ENCODE results near the gene BRD3OS.
"Not testable (repeated sequence)": the region's sequence is repeated elsewhere in the genome, so short reads cannot be mapped to it uniquely, and the experiment has no call there.

BRD3OS gene, protein sequence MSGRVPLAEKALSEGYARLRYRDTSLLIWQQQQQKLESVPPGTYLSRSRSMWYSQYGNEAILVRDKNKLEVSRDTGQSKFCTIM

DNA sequence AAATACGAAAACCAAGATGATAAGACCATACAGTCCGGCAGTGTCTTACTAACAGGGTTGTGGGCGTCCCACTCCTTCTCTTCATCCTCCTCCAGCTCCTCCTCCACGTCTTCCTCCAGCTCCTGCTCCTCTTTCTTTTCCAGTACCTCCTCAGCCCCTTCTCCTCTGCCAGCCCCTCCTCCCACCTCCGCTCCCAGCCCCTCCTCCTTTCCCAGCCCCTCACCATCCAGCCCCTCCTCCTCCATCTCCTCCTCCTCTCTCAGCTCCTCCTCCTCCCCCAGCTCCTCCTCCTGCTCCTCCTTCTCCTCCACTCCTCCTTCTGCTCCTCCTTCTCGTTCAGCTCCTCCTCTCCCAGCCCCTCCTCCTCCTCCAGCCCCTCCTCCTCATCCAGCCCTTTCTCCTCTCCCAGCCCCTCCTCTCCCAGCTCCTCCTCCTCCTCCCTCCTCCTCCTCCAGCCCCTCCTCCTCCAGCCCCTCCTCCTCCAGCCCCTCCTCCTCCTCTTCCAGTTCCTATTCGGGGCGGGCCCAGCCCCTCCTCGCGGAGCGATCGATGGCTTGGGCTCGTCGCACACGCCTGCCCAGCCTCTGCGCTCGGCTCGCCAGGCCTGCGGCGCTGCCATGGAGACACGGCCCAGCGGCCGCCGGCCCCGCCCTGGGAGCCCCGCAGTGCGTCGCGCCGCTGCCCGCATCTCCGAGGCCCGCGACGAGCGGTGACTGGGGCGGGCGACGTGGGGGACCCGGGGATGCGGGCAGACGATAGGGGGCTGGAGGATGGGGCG, at the start of gene BRD3OS:
BRD3OS (plus strand) TSS at position 654 of the 778 bp plus-strand sequence. CDS start 1,267 bp downstream, outside the sequence.
- DNase-seq = peak; percentile 93

GRCh38 chr9:133975511-133975910, 49.8 kb upstream of the BRD3OS start:
- no peak for DNase-seq

GRCh38 chr9:133976191-133976861, 49.0 kb upstream of the BRD3OS start:
- DNase-seq = no peak

DNA sequence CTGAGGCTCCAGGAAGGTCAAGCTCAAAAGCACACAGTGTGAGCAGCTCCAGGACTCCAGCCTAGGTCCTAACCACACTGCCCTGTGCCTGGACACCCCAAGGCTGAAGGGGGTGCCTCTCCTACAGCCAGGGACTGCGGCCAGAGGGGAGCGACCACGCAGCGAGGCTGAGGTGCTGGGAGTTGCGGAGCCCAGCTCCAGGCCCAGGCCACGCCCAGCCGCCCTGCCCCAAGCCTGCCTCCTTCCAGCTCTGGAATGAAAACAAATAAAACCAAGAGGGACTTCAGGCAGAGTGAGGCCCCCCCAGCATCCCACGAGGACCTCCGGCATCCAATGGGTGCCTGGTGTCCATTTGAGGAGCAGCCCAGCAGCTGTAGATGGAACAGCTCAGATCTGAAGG, 48.4 kb upstream of the BRD3OS start:
- DNase-seq = no peak

GRCh38 chr9:133977421-133978201, 47.7 kb upstream of the BRD3OS start:
- no peak for DNase-seq

- no peak for DNase-seq
Observed at GRCh38 chr9:133978226-133978898, 46.9 kb upstream of the BRD3OS start.

DNA sequence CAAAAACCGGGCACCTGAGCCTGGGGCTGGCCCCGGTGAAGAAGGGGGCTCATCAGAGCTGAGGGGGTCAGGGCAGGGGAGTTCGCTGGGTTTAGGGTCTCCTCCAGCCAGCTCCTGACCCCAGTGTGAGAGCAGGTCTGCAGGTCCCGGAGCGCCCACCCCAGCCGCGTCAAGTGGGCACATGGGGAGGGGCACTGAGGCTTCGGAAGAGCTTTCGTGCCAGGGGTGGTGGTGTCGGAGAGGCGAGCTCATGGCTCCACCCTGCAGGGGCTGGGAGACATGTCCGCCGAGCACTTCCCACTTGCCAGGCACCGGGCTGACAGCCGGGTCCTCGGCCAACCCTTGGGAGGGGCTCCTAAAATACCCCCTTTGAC, 46.4 kb upstream of the BRD3OS start:
- DNase-seq = no peak

- DNase-seq = no peak
Observed at GRCh38 chr9:133979273-133979920, 45.9 kb upstream of the BRD3OS start.

DNA sequence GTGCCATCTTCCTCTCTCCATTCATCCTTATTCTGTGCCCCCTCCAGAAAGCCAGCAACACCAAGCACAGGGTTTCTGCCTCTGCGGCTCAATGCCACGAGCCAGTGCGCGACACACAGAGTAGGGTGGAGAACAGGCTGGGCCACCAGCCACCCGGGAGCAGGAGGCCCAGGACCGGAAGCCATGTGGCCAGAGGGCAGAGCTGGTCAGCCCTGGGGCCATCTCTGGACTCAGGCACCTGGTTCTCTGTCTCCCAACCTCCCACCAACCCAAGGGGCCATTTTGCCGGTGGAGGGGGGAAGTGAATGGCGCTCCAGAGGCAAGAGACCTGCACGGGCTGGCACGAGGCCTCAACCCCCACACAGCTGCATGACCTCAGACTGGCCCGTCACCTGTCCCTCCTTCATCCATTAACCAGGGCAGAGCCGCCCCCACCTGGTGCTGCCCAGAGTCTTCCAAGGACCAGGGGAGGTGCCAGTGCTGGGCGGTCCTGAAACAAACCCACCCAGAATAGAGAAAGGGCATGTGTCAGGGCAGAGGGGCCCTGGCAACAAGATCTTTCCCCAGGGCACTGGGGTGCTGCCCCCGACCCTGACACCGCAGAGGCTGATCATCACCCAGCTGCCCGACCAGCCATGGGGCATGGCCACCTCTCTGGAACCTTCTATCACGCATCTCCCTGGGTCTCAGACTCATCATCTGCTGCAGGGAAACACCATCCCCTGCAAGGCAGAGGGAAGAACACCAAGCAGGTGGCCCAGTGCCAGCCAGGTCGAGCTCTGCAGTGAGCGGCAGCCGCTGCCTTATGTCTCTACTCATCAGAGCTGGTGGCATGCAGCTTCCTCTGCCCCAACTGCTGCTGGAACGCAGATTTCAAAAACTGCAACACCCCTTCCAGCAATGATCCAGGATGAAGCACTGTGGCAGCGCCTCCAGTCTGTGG, 45.1 kb upstream of the BRD3OS start:
- no peak for DNase-seq

- no peak for DNase-seq
Observed at GRCh38 chr9:133980864-133981588, 44.3 kb upstream of the BRD3OS start.

DNA sequence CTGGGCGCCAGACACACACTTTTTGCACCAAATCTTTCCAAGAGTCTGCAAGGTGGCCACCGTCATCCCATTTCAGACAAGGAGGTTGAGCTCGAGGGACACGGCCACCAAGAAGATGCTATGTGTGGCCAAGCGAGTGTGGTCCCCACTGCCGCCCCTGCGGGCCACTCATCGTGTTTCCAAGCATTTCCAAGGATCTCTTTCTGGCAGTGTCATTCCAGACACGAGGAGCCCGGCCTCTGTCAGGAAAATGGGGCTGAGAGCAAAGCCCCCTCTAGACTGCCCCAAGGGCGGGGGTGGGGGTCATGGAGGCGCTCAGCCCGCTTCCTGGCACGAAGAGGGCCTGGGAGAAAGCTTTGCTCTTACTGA, 43.7 kb upstream of the BRD3OS start:
- DNase-seq = no peak

DNA sequence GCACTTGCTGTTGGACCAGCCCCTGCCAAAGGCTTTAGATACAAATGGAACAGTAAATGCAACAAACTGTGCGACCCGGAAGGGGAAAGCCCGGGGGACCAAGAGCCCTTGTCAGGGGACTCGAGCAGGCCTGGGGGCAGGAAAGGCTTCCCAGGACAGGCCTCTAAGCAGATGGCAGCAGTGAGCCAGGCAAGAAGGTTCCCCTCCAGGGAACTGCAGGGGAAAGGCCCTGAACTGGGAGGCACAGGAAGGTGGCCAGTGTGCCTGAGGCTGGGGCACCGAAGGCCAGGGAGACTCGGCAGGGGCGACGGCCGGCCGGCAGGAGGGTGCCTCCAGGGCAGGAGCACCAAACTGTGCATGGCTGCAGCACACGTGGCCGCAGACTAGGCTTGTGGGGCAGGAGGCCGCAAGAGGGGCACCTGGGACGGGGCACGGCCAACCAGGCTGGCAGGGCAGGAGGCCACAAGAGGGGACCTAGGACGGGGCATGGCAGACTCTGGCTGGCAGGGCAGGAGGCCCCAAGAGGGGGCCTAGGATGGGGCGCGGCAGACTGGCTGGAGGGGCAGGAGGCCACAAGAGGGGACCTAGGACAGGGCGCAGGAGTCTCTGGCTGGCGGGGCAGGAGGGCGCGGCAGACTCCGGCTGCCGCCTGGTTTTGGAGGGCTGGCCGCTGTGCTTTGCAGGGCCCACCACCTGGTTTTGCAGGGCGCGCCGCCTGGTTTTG, 43.2 kb upstream of the BRD3OS start:
- no peak for DNase-seq

DNA sequence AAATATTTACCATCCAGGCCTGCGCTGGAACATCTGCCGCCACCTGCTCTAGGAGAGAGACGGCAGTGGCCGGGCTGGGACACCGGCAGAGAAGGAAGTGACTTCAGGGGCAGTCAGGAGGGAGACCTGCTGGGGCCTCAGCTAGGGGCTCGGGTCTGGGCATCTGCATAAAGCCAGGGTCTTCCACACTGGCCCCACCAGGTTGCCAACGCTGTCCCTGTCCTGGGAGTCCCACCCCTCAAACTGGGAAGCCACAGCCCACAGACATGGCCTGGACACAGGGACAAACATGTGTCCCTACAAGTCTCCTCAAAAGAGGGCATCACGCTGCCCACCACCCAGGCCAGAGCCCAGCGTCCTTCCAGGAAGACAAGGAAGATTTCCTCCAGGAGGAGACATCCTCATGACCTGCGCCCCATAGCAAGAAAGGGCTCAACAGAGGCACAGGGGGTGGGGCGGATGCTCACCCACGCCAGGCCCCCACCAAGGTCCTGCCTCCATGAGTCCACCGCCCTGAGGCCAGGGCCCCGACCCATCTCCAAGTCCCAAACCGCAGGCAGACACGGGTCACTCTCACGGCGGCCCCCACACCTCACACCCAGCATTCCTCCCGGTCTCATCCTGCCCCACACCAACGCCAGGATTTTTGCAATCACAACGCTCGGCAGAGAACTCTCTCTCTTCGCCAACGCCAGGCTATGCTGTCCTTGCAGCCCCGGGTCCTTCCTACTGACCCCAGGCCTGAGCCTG, 42.1 kb upstream of the BRD3OS start:
- no peak for DNase-seq

- no peak for DNase-seq
Observed at GRCh38 chr9:133986061-133986460, 39.2 kb upstream of the BRD3OS start.

DNA sequence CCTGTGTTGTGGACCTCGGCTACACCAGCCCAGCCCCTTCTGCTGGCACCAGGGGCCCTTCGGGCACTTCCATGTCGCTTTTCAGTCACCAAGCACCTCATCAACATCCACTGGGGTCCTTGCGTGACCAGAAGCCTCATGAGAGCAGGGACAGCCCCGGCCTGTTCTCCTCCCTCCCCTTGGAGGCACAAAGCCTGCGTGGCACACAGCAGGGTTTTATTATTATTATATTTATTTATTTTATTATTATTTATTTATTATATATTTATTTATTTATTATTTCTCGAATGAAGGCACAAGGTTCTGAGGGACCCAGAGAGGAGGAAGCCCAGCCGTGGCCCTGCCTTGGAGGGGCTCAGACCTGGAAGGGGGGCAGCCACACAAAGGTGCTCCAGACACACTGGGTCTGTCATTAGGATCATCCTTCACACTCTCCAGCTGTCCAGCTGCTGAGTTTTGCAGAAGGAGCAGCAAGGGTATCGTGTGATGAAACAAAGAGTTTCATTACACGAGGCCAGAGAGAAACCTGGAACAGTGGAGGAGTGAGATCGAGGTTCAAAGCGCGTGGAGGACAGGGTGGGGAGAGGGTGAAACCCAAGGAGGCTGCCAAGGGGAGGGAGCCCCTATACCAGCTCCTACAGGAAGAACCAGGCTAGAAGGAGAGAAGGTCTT, 38.4 kb upstream of the BRD3OS start:
- no peak for DNase-seq

- DNase-seq = no peak
Observed at GRCh38 chr9:133987446-133987788, 37.9 kb upstream of the BRD3OS start.

GRCh38 chr9:133987946-133988665, 37.2 kb upstream of the BRD3OS start:
- DNase-seq = no peak

- not testable (repeated sequence) for DNase-seq
Observed at GRCh38 chr9:133988771-133989170, 36.5 kb upstream of the BRD3OS start.
